Loucy (cell line): ENCODE measurements around the gene MBP.

Experiments
- H2AFZ ChIP-seq: fragments of 200-600 bp; sonication (generic); 2 replicates; pipeline ENCODE4 v1.6.0; 2016; ENCODE audit warnings: antibody characterized with exemption, mild to moderate bottlenecking, low read length, moderate library complexity
- H3F3A ChIP-seq: fragments of 200-600 bp; 2 replicates; pipeline ENCODE4 v1.6.0; 2016; ENCODE audit warnings: antibody characterized with exemption, low read depth, mild to moderate bottlenecking
- H3K27me3 ChIP-seq: fragments of 200-600 bp; sonication (generic); 2 replicates; pipeline ENCODE4 v1.6.1; 2014; ENCODE audit warnings: low read length, mild to moderate bottlenecking; ENCODE audit not compliant: insufficient read depth, poor library complexity, severe bottlenecking
- H3K36me3 ChIP-seq: fragments of 200-600 bp; sonication (generic); 2 replicates; pipeline ENCODE4 v1.6.1; 2016; ENCODE audit warnings: low read length; ENCODE audit not compliant: insufficient read depth
- H3K4me1 ChIP-seq: fragments of 200-600 bp; sonication (generic); 2 replicates; pipeline ENCODE4 v1.5.1; 2014; ENCODE audit warnings: low read length, mild to moderate bottlenecking; ENCODE audit not compliant: insufficient read depth, poor library complexity, severe bottlenecking
- H3K4me2 ChIP-seq: fragments of 200-600 bp; sonication (generic); 2 replicates; pipeline ENCODE4 v1.6.0; 2014; ENCODE audit warnings: antibody characterized with exemption, low read length, low read depth, mild to moderate bottlenecking; ENCODE audit not compliant: poor library complexity, severe bottlenecking
- H3K4me3 ChIP-seq: fragments of 200-600 bp; sonication (generic); 2 replicates; pipeline ENCODE4 v1.5.1; 2014; ENCODE audit warnings: low read length, mild to moderate bottlenecking, mixed read lengths; ENCODE audit not compliant: poor library complexity, severe bottlenecking
- H3K79me2 ChIP-seq: fragments of 200-600 bp; sonication (generic); 2 replicates; pipeline ENCODE4 v1.6.1; 2014; ENCODE audit warnings: low read length; ENCODE audit not compliant: insufficient read depth
- H3K9ac ChIP-seq: fragments of 200-600 bp; sonication (generic); 2 replicates; pipeline ENCODE4 v1.6.0; 2014; ENCODE audit warnings: mild to moderate bottlenecking, low read depth, low read length, moderate library complexity; ENCODE audit not compliant: poor library complexity, severe bottlenecking
- H3K9me2 ChIP-seq: fragments of 200-600 bp; sonication (generic); replicated peaks from 2 replicates; pipeline ENCODE4 v1.6.1; 2016; ENCODE audit warnings: low read depth, low read length, mixed read lengths
- H3K9me3 ChIP-seq: fragments of 200-600 bp; sonication (generic); 2 replicates; pipeline ENCODE4 v1.6.1; 2014; ENCODE audit warnings: mild to moderate bottlenecking, antibody characterized with exemption, low read length, low read depth; ENCODE audit not compliant: insufficient read depth
- H4K20me1 ChIP-seq: fragments of 200-600 bp; sonication (generic); 2 replicates; pipeline ENCODE4 v1.6.0; 2014; ENCODE audit warnings: antibody characterized with exemption, low read length, mild to moderate bottlenecking; ENCODE audit not compliant: insufficient read depth, poor library complexity, severe bottlenecking
- CTCF ChIP-seq: fragments of 200-600 bp; sonication (generic); conservative IDR thresholded peaks from 2 replicates; pipeline ENCODE4 v1.5.1; 2014; ENCODE audit warnings: mild to moderate bottlenecking, antibody characterized with exemption, low read length
- EZH2phosphoT487 ChIP-seq: fragments of 200-600 bp; IDR thresholded peaks from 2 replicates; pipeline ENCODE4 v1.6.1; 2018; ENCODE audit warnings: antibody characterized with exemption, mild to moderate bottlenecking, moderate library complexity, borderline replicate concordance

MBP gene

GRCh38 chr18:76956648-76957047, 175.9 kb downstream of the MBP start:
- Histone ChIP-seq H3K9me2 (no peaks in the 10 kb centered on the region), H3K4me1 (peaks cover under 1% of the 10 kb centered on the region), H3K79me2 (no peaks in the 10 kb centered on the region), H3K4me2 (no peak overlapping the region), H2AFZ (no peak overlapping the region), H3K9me3 (no peaks in the 10 kb centered on the region), H3F3A (no peaks in the 10 kb centered on the region), H3K36me3 (peaks cover 27% of the 10 kb centered on the region; the same call in 1 of the 2 replicates), H3K9ac (no peak overlapping the region), H4K20me1 (no peaks in the 10 kb centered on the region), H3K27me3 (no peaks in the 10 kb centered on the region), H3K4me3 (no peak overlapping the region)
- TF ChIP-seq CTCF (no peak), EZH2phosphoT487 (no peak)

GRCh38 chr18:76955524-76956170, 176.9 kb downstream of the MBP start:
- H3K4me2 ChIP-seq, result no peak overlapping the region
- no peak overlapping the region for H3K9ac ChIP-seq
- H3K9me2 ChIP-seq, result no peaks in the 10 kb centered on the region
- no peak overlapping the region for H3K4me3 ChIP-seq
- H3K4me1 ChIP-seq, result peaks cover 6% of the 10 kb centered on the region
- no peaks in the 10 kb centered on the region for H3K79me2 ChIP-seq
- H2AFZ ChIP-seq, result no peak overlapping the region
- H3K36me3 ChIP-seq, result peaks cover 25% of the 10 kb centered on the region; the same call in 1 of the 2 replicates
- H3K27me3 ChIP-seq, result no peaks in the 10 kb centered on the region
- no peak for TF ChIP-seq CTCF
- H4K20me1 ChIP-seq, result no peaks in the 10 kb centered on the region
- no peaks in the 10 kb centered on the region for H3K9me3 ChIP-seq
- no peaks in the 10 kb centered on the region for H3F3A ChIP-seq

GRCh38 chr18:76953583-76954233, 178.9 kb downstream of the MBP start:
- Histone ChIP-seq H3K9me2 (no peaks in the 10 kb centered on the region), H3K27me3 (no peaks in the 10 kb centered on the region), H4K20me1 (no peaks in the 10 kb centered on the region), H2AFZ (no peak overlapping the region), H3K4me1 (peaks cover 6% of the 10 kb centered on the region), H3K4me2 (no peak overlapping the region), H3F3A (no peaks in the 10 kb centered on the region), H3K9me3 (no peaks in the 10 kb centered on the region), H3K36me3 (peaks cover 17% of the 10 kb centered on the region; the same call in 1 of the 2 replicates), H3K79me2 (no peaks in the 10 kb centered on the region), H3K4me3 (no peak overlapping the region), H3K9ac (no peak overlapping the region)
- TF ChIP-seq EZH2phosphoT487 (no peak), CTCF (no peak)
